ENCODE data around the gene ATF4. TPM values are rescaled to one million over a fixed set of nuclear protein-coding genes. Genes with fewer than 3 reads are reported as not detected.

ATF4 gene, protein sequence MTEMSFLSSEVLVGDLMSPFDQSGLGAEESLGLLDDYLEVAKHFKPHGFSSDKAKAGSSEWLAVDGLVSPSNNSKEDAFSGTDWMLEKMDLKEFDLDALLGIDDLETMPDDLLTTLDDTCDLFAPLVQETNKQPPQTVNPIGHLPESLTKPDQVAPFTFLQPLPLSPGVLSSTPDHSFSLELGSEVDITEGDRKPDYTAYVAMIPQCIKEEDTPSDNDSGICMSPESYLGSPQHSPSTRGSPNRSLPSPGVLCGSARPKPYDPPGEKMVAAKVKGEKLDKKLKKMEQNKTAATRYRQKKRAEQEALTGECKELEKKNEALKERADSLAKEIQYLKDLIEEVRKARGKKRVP
- total RNA-seq: 136 TPM

DNA sequence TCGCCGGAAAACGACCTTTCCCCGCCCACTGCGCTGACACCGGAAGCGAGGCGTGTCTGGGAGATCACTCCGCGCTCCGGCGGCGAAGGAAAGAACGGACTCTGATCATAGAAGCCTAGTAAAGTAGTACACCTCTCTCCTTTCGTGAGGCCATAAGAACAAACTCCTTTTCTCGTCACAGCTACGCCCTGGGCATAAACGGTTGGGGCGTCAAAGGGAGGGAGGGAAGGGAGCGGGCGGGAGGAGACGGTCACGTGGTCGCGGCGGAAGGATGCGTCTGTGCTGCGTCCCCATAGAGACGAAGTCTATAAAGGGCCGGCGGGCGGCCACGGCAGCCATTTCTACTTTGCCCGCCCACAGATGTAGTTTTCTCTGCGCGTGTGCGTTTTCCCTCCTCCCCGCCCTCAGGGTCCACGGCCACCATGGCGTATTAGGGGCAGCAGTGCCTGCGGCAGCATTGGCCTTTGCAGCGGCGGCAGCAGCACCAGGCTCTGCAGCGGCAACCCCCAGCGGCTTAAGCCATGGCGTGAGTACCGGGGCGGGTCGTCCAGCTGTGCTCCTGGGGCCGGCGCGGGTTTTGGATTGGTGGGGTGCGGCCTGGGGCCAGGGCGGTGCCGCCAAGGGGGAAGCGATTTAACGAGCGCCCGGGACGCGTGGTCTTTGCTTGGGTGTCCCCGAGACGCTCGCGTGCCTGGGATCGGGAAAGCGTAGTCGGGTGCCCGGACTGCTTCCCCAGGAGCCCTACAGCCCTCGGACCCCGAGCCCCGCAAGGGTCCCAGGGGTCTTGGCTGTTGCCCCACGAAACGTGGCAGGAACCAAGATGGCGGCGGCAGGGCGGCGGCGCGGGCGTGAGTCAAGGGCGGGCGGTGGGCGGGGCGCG, at the start of gene ATF4:
Gene ATF4 (plus strand): TSS at position 337 of the 880 bp plus-strand sequence. CDS start 884 bp downstream, outside the sequence.
- Histone ChIP-seq H3K9ac (ENCODE audit: low read depth in 1 of 3, low read length in 3 of 3) (peak within 1 kb of the TSS; percentile 99 to 100 (median 99)), H3K27ac (ENCODE audit: low read depth, low read length) (peak within 1 kb of the TSS; percentile 99), H3K36me3 (ENCODE audit: control insufficient read depth in 3 of 3, insufficient read depth in 3 of 3, low read length in 3 of 3) (peaks cover 32 to 42% (median 41%) of the 10 kb centered on the region in 3 donors), H3K4me3 (ENCODE audit: low read length in 3 of 3) (peak within 1 kb of the TSS; percentile 94 to 98 (median 94)), H3K27me3 (ENCODE audit: control insufficient read depth in 3 of 3, insufficient read depth in 3 of 3, low read length in 3 of 3) (no peaks in the 10 kb centered on the region), H3K9me3 (ENCODE audit: control insufficient read depth in 3 of 3, low read length in 3 of 3) (no peaks in the 10 kb centered on the region), H3K4me1 (ENCODE audit: control insufficient read depth in 3 of 3, insufficient read depth in 3 of 3, low read length in 3 of 3) (peaks cover 48 to 60% (median 51%) of the 10 kb centered on the region in 3 donors)

DNA sequence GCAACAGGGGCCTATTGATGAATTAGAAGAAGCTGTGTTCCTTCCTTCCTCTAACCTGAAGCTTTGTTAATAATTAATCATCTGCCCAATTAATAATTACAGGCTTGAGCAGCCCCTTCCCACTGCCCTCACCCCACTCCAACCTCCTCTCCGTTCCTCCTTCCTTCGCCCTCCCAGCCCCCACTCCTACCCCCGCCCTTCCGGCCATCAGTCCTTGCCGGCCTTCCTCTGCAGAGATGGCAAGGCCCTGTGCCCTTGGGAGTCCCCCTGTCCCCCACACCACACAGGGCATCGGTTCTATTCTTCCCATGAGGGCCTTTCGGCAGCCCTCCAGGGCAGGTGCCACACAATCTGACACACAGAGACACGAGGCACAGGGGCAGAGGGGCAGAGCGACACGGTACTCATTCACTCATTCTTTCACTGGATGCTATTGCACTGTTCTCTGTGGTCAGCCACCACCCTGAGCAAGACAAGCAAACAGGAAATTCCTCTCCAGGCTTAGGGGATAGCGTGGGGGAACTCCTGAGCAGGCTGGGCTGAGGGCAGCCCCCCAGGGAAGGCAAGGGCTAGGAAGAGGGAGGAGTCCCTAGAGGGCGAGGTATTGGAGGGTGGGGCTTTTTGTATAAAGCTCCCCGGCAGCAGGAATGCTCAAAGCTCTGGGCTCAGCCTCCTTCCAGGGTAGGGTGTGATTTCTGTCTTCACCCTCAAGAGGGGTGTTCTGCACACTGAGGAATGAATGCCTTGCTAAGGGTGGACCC, 48.8 kb upstream of the ATF4 start:
- Histone ChIP-seq H3K27me3 (ENCODE audit: control insufficient read depth in 3 of 3, insufficient read depth in 3 of 3, low read length in 3 of 3) (peaks cover 0 to 18% (median 14%) of the 10 kb centered on the region in 3 donors), H3K4me3 (ENCODE audit: low read length in 3 of 3) (peak overlapping the region in 1 of 3 donors; percentile 30), H3K36me3 (ENCODE audit: control insufficient read depth in 3 of 3, insufficient read depth in 3 of 3, low read length in 3 of 3) (no peaks in the 10 kb centered on the region), H3K27ac (ENCODE audit: low read depth, low read length) (peak overlapping the region; percentile 65), H3K4me1 (ENCODE audit: control insufficient read depth in 3 of 3, insufficient read depth in 3 of 3, low read length in 3 of 3) (peaks cover 24 to 44% (median 44%) of the 10 kb centered on the region in 3 donors), H3K9ac (ENCODE audit: low read depth in 1 of 3, low read length in 3 of 3) (peak overlapping the region in 1 of 3 donors; percentile 50), H3K9me3 (ENCODE audit: control insufficient read depth in 3 of 3, low read length in 3 of 3) (no peaks in the 10 kb centered on the region)

DNA sequence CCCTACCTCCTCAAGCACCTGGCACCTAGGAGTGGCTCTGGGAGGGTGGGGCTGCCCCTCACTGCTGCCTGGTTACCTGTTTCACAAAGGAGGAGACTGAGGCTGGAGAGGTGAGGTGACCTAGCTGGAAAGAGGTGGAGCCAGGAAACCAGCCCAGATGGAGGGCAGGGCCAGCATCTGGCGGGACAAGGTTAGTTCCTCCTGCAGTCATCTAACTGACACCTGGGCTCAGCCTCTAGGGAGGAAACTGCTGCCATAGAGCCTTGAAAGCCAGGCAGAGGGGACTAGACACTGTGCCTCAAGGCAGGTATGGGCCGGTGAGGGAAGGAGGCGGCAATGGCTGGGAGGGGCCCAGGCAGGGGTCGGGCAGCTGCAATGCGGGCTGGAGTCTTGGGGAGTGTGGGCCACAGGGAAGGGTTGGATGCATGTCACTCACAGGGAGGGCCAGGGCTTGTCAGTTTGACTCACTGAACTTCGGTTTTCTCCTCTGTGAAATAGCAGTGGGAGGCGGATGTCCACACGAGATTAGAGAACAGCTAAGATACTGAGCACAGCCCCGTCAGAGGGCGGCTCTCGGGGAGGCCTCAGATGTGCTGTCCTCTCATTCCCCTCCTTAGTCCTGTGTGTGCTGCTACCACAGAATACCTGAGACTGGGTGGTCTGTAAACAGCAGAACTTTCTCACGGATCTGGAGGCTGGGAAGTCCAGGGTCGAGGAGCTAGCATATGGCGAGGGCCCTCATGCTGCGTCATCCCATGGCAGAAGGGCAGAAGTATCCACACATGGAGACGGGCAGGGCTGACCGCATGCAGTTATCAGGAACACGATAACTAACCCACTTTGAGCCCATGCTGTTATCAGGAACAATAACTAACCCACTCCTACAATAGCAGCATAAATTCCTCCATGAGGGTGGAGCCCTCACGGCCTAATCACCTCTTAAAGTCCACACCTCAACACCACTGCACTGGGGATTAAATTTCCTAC, 47.5 kb upstream of the ATF4 start:
- no peaks in the 10 kb centered on the region for H3K9me3 ChIP-seq (ENCODE audit: control insufficient read depth in 3 of 3, low read length in 3 of 3)
- peaks cover 0 to 20% (median 14%) of the 10 kb centered on the region in 3 donors for H3K27me3 ChIP-seq (ENCODE audit: control insufficient read depth in 3 of 3, insufficient read depth in 3 of 3, low read length in 3 of 3)
- H3K4me1 ChIP-seq (ENCODE audit: control insufficient read depth in 3 of 3, insufficient read depth in 3 of 3, low read length in 3 of 3): peaks cover 20 to 42% (median 41%) of the 10 kb centered on the region in 3 donors
- no peak overlapping the region for H3K9ac ChIP-seq (ENCODE audit: low read depth in 1 of 3, low read length in 3 of 3)
- no peaks in the 10 kb centered on the region for H3K36me3 ChIP-seq (ENCODE audit: control insufficient read depth in 3 of 3, insufficient read depth in 3 of 3, low read length in 3 of 3)
- no peak overlapping the region for H3K4me3 ChIP-seq (ENCODE audit: low read length in 3 of 3)
- H3K27ac ChIP-seq (ENCODE audit: low read depth, low read length): peak overlapping the region; percentile 13

DNA sequence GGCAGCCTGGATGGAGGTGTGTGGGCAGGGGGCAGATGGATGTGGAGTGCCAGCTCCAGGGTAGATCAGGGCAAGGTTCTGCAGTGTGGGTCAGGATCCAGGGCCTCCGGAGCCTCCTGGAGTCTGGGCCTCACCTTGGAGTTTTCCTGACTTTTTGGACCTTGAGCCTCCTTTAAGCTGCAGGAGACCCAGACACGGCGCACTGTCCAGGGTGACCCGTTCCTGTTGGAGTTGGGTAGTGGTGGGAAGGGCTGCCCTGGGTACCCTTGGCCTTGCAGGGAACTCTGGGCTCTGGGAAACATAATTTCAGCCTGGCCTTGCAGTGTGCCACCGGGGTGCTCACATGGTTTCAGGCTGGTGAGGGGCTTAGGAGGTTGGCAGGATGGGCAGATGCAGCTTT, 46.5 kb upstream of the ATF4 start:
- Histone ChIP-seq H3K4me1 (ENCODE audit: control insufficient read depth in 3 of 3, insufficient read depth in 3 of 3, low read length in 3 of 3) (peaks cover 20 to 42% (median 42%) of the 10 kb centered on the region in 3 donors), H3K27ac (ENCODE audit: low read depth, low read length) (no peak overlapping the region), H3K4me3 (ENCODE audit: low read length in 3 of 3) (no peak overlapping the region), H3K9ac (ENCODE audit: low read depth in 1 of 3, low read length in 3 of 3) (peak overlapping the region in 1 of 3 donors; percentile 16), H3K36me3 (ENCODE audit: control insufficient read depth in 3 of 3, insufficient read depth in 3 of 3, low read length in 3 of 3) (no peaks in the 10 kb centered on the region), H3K9me3 (ENCODE audit: control insufficient read depth in 3 of 3, low read length in 3 of 3) (no peaks in the 10 kb centered on the region), H3K27me3 (ENCODE audit: control insufficient read depth in 3 of 3, insufficient read depth in 3 of 3, low read length in 3 of 3) (peaks cover 0 to 29% (median 9%) of the 10 kb centered on the region in 3 donors)

DNA sequence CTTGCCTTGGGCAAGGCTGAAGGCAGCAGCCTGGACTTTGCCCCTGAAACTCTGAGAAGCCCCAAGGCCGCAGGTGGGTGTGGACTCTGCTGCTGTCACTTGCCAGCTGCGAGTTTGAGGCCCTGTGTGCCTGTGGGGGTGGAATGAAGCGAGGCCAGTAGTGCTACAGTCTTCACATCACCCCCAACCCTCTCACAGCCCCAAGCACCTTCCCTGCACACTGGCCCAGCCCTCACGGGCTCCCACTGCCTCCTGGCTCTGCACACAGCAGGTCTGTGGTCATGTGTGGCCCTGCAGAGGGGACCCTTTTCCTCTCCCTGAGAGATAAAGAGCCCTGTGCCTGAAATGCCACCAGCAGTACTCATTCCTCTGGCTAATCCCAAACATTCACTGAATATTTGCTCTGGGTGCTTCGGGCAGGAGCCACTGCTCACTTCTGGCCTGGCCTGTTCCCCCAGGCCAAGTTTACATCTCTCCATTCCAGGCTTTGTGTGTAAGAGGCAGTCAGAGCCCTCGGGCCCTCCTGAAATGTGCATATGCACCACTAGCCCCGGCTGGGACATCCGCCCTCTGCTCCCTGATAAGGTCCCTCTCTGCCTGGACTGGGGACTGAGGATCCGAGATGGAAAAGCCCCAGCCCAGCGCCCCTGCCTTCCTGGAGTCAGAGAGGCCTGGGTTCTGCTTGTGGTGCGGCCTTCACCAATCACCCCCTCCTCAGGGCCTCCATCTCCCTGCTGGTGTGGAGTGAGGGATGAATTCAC, 45.8 kb upstream of the ATF4 start:
- Histone ChIP-seq H3K36me3 (ENCODE audit: control insufficient read depth in 3 of 3, insufficient read depth in 3 of 3, low read length in 3 of 3) (no peaks in the 10 kb centered on the region), H3K9ac (ENCODE audit: low read depth in 1 of 3, low read length in 3 of 3) (peak overlapping the region in 1 of 3 donors; percentile 16), H3K9me3 (ENCODE audit: control insufficient read depth in 3 of 3, low read length in 3 of 3) (no peaks in the 10 kb centered on the region), H3K27ac (ENCODE audit: low read depth, low read length) (no peak overlapping the region), H3K4me3 (ENCODE audit: low read length in 3 of 3) (no peak overlapping the region), H3K4me1 (ENCODE audit: control insufficient read depth in 3 of 3, insufficient read depth in 3 of 3, low read length in 3 of 3) (peaks cover 20 to 42% (median 39%) of the 10 kb centered on the region in 3 donors), H3K27me3 (ENCODE audit: control insufficient read depth in 3 of 3, insufficient read depth in 3 of 3, low read length in 3 of 3) (peaks cover 0 to 25% (median 6%) of the 10 kb centered on the region in 3 donors)

DNA sequence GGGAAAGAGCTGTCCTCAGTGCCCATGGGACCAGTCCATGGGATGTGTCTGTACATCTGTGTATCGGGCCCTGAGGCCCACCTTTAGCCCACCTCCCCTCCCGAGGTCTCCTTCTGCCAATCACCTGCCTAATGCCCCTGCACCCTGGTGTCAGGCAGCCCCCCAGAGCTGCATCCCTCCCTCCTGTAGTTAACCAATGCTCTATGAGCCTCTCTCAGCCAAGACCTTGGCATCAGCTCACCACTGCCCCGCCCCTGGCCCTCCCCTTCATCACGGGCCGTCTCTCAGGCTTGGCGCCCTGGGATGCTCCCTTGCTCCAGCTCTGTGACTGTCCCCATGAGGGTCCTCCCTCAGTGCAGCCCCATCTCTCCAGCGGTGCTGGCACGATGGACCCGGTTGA, 45.0 kb upstream of the ATF4 start:
- H3K27me3 ChIP-seq (ENCODE audit: control insufficient read depth in 3 of 3, insufficient read depth in 3 of 3, low read length in 3 of 3): peaks cover 0 to 25% (median 3%) of the 10 kb centered on the region in 3 donors
- H3K4me3 ChIP-seq (ENCODE audit: low read length in 3 of 3): no peak overlapping the region
- H3K9me3 ChIP-seq (ENCODE audit: control insufficient read depth in 3 of 3, low read length in 3 of 3): no peaks in the 10 kb centered on the region
- H3K36me3 ChIP-seq (ENCODE audit: control insufficient read depth in 3 of 3, insufficient read depth in 3 of 3, low read length in 3 of 3): no peaks in the 10 kb centered on the region
- H3K4me1 ChIP-seq (ENCODE audit: control insufficient read depth in 3 of 3, insufficient read depth in 3 of 3, low read length in 3 of 3): peaks cover 20 to 35% (median 35%) of the 10 kb centered on the region in 3 donors
- H3K27ac ChIP-seq (ENCODE audit: low read depth, low read length): peak overlapping the region; percentile 36
- no peak overlapping the region for H3K9ac ChIP-seq (ENCODE audit: low read depth in 1 of 3, low read length in 3 of 3)

DNA sequence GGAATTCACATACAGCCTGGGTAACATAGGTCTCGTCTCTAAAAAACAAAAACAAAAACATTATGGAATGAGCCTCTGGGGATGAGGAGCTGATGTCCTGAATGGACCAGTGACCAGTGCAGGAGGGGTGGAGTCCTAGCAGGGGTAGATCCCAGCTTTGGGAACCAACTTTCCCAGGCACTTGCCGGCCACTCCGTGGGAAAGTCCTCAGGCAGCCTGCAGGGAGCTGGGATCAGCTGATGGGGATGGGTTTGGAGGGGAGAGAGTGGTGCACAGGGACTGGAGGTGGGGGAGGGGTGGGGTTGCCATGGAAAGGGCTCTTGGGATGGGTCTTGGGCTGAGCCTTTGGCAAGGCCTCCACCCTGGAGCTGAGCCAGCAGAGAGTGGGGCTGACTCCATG, 44.5 kb upstream of the ATF4 start:
- Histone ChIP-seq H3K27ac (ENCODE audit: low read depth, low read length) (peak overlapping the region; percentile 30), H3K4me1 (ENCODE audit: control insufficient read depth in 3 of 3, insufficient read depth in 3 of 3, low read length in 3 of 3) (peaks cover 20 to 30% (median 30%) of the 10 kb centered on the region in 3 donors)

DNA sequence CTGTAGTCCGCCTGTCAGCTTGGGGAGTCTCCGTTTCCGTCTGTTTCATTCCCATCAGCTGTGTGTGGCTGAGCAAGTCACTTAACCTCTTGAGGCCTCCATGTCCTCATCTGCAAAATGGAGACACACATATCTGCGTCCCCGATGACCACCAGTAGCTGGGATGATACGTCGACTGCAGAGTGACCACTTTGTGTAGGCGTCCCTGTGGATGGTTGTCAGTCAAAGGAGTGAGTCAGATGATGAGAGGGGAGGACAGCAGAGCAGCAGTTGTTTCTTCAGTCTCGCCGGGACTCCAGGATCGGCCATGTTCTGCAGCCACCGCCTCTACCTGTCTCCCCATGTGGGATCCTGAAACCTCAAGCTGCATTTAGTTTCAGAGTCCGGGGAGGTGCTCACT, 43.7 kb upstream of the ATF4 start:
- H3K9me3 ChIP-seq (ENCODE audit: control insufficient read depth in 3 of 3, low read length in 3 of 3): no peaks in the 10 kb centered on the region
- H3K36me3 ChIP-seq (ENCODE audit: control insufficient read depth in 3 of 3, insufficient read depth in 3 of 3, low read length in 3 of 3): no peaks in the 10 kb centered on the region
- peak overlapping the region; percentile 30 for H3K27ac ChIP-seq (ENCODE audit: low read depth, low read length)
- H3K27me3 ChIP-seq (ENCODE audit: control insufficient read depth in 3 of 3, insufficient read depth in 3 of 3, low read length in 3 of 3): peaks cover 0 to 20% (median 3%) of the 10 kb centered on the region in 3 donors
- no peak overlapping the region for H3K4me3 ChIP-seq (ENCODE audit: low read length in 3 of 3)
- no peak overlapping the region for H3K9ac ChIP-seq (ENCODE audit: low read depth in 1 of 3, low read length in 3 of 3)
- peaks cover 18 to 28% (median 26%) of the 10 kb centered on the region in 3 donors for H3K4me1 ChIP-seq (ENCODE audit: control insufficient read depth in 3 of 3, insufficient read depth in 3 of 3, low read length in 3 of 3)

More for the DNA sequence above, 44.5 kb upstream of the ATF4 start:
- Histone ChIP-seq H3K27me3 (ENCODE audit: control insufficient read depth in 3 of 3, insufficient read depth in 3 of 3, low read length in 3 of 3) (peaks cover 0 to 22% (median 3%) of the 10 kb centered on the region in 3 donors), H3K4me3 (ENCODE audit: low read length in 3 of 3) (no peak overlapping the region), H3K9ac (ENCODE audit: low read depth in 1 of 3, low read length in 3 of 3) (no peak overlapping the region), H3K36me3 (ENCODE audit: control insufficient read depth in 3 of 3, insufficient read depth in 3 of 3, low read length in 3 of 3) (no peaks in the 10 kb centered on the region), H3K9me3 (ENCODE audit: control insufficient read depth in 3 of 3, low read length in 3 of 3) (no peaks in the 10 kb centered on the region)

All from skeletal muscle tissue (tissue), 4 donors.